ENCODE results near the gene TDRD3. TPM values are rescaled to one million over a fixed set of nuclear protein-coding genes. Genes with fewer than 3 reads are reported as not detected.

TDRD3 gene
- total and polyA plus RNA-seq, 2 experiments from 2014 or later = 13.1 to 13.3 TPM

- H3K27me3 Mint-ChIP-seq (ENCODE audit: insufficient read depth, low read depth, poor library complexity) = no peaks in the 10 kb centered on the region
- H3K9me2 ChIP-seq (ENCODE audit: insufficient read depth) = no peaks in the 10 kb centered on the region
- TF ChIP-seq POLR2AphosphoS5 (IDR thresholded peaks at IDR 0.05; ENCODE audit: low read depth) (no peak), ETS1 (IDR thresholded peaks at IDR 0.05) (no peak), EZH2phosphoT487 (IDR thresholded peaks at IDR 0.05; ENCODE audit: unreplicated experiment) (no peak), ZNF462 (CRISPR knock-in tag; IDR thresholded peaks at IDR 0.05) (no peak), CREB1 (CRISPR knock-in tag; IDR thresholded peaks at IDR 0.05; ENCODE audit: low read depth) (no peak), STAT1 (IDR thresholded peaks at IDR 0.05; ENCODE audit: unreplicated experiment) (no peak), NANOG (IDR thresholded peaks at IDR 0.05; ENCODE audit: borderline replicate concordance) (no peak), ZNF331 (CRISPR knock-in tag; IDR thresholded peaks at IDR 0.05; ENCODE audit: low read depth) (no peak), REST (IDR thresholded peaks at IDR 0.05; ENCODE audit: unreplicated experiment) (no peak), JUNB (IDR thresholded peaks at IDR 0.05; ENCODE audit: unreplicated experiment) (no peak), EZH2 (IDR thresholded peaks at IDR 0.05; ENCODE audit: low read depth, unreplicated experiment) (no peak), ZNF114 (CRISPR knock-in tag; IDR thresholded peaks at IDR 0.05) (no peak), CTCF (conservative IDR thresholded peaks at IDR 0.05; ENCODE audit: low read depth in 2 of 2) (no peak)
- ATAC-seq (no peak), DNase-seq (ENCODE audit: low spot score) (no peak)
- no peaks in the 10 kb centered on the region for H3K27me3 ChIP-seq (ENCODE audit: insufficient read depth)
- H3K27ac Mint-ChIP-seq = no peak overlapping the region
- H3K4me1 Mint-ChIP-seq = peaks cover 12% of the 10 kb centered on the region
- H3K4me2 ChIP-seq = no peak overlapping the region
- no peak overlapping the region for H3K4me3 Mint-ChIP-seq
- H2AFZ ChIP-seq = no peak overlapping the region
- no peaks in the 10 kb centered on the region for H4K20me1 ChIP-seq (replicated peaks; ENCODE audit: insufficient read depth)
- H3K9me3 Mint-ChIP-seq = peaks cover 25% of the 10 kb centered on the region
- no peaks in the 10 kb centered on the region; the same call in 1 of the 2 replicates for H3K4me1 ChIP-seq (ENCODE audit: insufficient read depth)
- H3K79me2 ChIP-seq (replicated peaks; ENCODE audit: insufficient read depth) = peaks cover 5% of the 10 kb centered on the region
- H3K27ac ChIP-seq (ENCODE audit: low read depth) = no peak overlapping the region
- H3K36me3 Mint-ChIP-seq (ENCODE audit: low read depth) = peaks cover 32% of the 10 kb centered on the region
- H3K4me3 ChIP-seq = no peak overlapping the region
- peaks cover 3% of the 10 kb centered on the region; the same call in 1 of the 2 replicates for H3K36me3 ChIP-seq (ENCODE audit: insufficient read depth)
- no peaks in the 10 kb centered on the region for H3F3A ChIP-seq (replicated peaks; ENCODE audit: low read depth)
Observed at GRCh38 chr13:60411983-60412382, 15.0 kb downstream of the TDRD3 start.

Data from GM23338 (cell line).